ENCODE measurements around the gene S100A8.

Gene S100A8

DNA sequence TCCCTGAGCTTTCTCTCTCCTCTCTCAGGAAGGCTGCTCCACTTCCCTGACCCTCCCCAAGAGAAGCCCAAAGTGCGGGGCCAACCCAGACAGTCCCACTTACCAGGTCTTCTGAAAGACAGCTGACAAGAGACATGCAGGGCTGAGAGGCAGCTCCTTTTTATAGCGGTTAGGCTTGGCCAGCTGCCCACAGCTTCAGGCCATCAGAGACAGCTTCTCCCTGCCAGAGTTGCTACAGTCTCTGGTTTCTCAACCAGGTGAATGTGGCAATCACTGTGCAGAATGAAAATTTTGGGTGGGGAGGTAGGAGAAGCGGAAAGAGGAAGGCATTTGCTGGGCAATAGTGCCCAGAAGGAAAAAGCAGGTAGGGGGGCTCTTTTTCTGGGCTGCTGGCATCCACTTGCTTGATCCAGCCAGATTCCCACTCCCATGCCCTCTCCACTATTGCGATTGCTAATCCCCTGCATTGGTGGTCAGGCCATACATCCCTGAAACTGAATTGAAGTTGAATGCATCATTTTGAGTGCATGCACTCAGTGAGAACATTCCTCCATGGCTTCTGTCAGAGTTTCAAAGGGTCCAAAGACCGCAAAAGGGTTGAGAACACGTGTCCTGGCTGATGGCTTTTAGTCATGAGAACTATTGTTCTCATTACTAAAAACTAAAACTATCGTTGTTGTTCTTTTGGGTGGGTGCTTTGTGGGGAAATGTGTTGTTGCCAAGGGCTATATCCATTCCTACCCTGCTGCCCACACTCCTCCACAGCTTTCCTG lies at the start of gene S100A8:
TSS of gene S100A8 (minus strand) at position 136 of the 773 bp plus-strand sequence. CDS start 538 bp downstream, outside the sequence.
- TF ChIP-seq ZNF274 (IDR thresholded peaks at IDR 0.05; ENCODE audit: low read depth, low read length) = no peak
- no peak within 1 kb of the TSS for H3K4me3 ChIP-seq (ENCODE audit: low read length)

DNA sequence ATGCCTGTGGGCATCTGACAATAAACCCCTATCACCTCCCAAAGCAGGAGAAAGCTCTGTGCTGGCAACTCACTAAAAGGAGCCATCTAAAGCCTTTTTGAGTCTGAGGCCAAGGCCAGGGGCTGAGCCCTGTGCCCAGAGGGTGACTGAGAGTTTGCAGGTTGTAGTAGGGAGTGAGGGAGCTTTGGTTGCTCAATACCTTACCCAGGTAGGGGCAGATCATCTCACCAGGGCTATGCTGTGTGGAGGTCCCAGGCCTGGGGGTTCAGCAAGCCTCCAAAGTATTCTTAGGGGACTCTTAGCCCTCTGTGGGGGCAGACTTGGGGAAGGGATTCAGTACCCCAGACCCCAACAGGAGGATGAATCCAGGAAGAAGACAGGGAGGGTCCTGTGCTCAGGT lies 48.4 kb upstream of the S100A8 start:
- H3K4me3 ChIP-seq (ENCODE audit: low read length) = no peak overlapping the region
- TF ChIP-seq ZNF274 (IDR thresholded peaks at IDR 0.05; ENCODE audit: low read depth, low read length) = no peak

DNA sequence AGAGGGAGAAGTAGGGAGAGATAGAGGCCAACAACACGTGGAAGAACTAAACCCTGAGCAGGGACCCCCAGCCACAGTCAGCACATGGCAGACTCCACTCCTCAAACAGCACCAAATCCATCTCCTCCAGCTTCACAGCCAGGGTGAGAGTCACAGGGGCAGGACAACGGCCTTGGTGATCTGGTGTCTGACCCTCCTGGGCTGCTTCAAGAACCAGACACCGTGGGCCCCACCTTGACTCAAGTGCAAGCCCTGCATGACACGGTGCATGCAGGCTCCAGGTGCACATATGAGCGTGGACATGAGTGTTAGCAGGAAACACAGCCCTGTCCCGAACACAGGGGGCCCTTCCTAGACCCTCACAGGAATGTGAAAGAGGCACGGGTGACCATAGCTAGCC lies 47.7 kb upstream of the S100A8 start:
- H3K4me3 ChIP-seq (ENCODE audit: low read length) = no peak overlapping the region
- no peak for TF ChIP-seq ZNF274 (IDR thresholded peaks at IDR 0.05; ENCODE audit: low read depth, low read length)

DNA sequence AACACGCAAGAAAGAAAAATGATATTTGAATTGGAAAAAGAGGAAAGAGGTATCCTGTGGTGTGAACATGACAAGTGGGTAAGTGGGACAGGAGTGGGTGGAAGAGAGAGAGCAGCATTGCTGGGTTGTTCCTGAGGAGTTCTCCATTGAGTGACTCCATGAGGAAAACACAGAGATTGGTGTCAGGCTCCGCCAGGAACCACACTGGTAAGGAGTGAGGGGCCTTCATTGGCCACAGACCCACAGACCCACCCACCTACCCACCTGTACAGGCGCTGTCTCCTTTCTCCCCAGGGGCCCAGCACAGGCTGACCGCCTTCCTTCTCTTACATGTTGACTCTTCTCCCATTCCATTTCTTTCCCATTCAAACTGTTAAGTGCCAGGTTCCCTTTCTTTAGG lies 46.4 kb upstream of the S100A8 start:
- no peak for TF ChIP-seq ZNF274 (IDR thresholded peaks at IDR 0.05; ENCODE audit: low read depth, low read length)
- H3K4me3 ChIP-seq (ENCODE audit: low read length) = no peak overlapping the region

DNA sequence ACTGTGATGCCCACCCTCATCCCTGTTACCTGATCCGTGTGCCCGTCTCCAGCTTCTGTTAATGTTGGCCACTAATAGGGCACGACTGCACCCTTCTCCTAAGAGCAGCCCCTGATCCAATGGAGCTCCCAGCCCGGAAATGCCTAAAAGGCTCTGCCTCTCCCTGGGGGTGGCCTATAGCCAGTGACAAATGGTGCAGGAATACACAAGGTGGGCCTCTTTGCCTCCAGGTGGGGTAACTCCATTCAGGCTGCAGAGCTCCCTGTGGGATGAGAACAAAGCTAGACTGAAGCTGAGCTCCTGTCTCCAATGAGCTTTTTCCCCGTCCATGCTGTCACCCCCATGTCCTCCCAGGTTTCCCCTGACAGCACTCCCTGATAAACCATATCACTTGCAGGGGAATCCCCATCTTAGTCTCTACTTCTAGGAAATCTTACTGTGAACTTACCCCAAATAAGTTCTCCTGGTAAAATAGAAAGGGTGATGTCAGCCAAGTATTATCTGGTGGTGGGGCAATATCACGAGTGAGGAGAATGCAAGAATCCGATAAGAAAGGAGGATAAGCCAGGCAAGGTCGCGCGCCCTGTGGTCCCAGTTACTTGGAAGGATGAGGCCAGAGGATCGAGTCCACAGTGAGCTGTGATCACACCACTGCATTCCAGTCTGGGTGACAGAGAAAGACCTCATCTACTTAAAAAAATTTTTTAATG lies 44.0 kb upstream of the S100A8 start:
- no peak for TF ChIP-seq ZNF274 (IDR thresholded peaks at IDR 0.05; ENCODE audit: low read depth, low read length)
- H3K4me3 ChIP-seq (ENCODE audit: low read length) = no peak overlapping the region

DNA sequence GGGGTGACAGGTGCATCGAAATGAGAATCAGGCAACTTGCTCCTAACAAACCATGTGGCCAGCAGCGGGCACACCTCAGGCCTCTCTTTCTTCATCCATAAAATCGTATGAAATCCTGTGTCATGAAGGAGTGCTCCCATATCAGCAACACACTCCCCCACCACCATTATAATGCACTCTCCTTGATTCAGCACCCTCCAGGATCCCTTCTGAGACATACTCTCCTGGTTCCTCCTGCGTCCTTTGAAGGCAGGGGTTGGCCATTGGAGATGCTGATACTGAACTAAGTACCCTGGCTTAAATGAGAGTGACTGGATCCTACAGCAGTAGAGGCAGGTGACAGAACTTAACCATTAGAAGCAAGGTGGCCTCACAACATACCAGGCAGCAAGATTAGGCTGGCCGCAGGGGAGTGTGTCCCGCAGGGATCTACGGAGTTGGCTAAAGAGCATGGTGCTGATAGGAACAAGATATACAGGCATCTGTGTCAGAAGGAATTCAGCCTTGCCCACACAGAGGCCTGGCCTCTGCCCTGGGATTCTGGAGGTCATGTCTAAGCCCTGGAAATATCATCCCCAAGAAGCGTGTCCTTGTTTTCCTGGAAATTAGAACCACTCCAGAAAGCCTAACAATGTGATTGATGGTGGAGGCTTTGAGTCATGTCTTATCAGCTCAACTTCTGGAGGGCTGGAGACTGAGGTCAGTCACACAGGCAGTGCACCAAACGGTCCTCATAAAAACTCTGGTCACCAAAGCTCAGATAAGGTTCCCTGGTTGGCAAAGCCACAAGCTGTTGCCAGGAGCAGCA lies 42.2 kb upstream of the S100A8 start:
- no peak for TF ChIP-seq ZNF274 (IDR thresholded peaks at IDR 0.05; ENCODE audit: low read depth, low read length)
- H3K4me3 ChIP-seq (ENCODE audit: low read length) = no peak overlapping the region

DNA sequence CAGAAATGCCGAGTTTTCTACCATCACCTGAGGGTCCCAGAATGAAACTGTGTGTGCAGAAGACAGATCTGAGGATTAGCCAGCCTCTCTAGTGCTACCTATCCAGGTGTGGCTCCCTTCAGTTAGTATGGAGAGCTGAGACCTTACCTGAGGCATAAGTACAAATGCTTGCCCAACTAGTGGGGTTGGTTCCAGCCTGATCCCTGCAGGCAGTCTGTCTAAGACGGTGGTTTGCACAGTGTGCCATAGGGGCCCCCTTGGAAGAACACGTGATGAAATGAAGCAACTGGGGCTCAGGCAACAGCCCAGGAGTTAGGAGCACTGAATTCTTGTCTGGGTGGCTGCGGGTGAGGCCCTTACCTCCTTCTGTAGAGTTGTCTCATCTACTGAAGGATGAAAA lies 41.1 kb upstream of the S100A8 start:
- H3K4me3 ChIP-seq (ENCODE audit: low read length) = no peak overlapping the region
- no peak for TF ChIP-seq ZNF274 (IDR thresholded peaks at IDR 0.05; ENCODE audit: low read depth, low read length)

DNA sequence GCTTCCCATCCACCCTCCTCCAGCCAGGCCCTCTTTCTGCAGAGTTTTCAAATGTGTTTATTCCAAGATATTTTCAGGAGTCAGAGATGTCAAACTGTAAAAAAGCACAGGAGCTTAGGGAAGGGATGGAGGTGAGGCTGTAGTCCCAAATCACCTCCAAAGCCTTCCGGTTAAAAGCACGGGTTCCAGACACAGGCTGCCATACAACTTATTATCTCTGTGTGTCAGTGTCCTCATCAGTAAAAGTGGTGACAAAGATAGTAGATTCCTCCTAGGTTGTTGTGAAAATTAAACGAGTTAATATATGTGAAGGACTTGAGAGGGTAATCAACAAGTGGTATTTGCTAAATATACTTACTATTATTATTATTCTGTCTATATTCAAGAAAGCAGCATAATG lies 40.6 kb upstream of the S100A8 start:
- TF ChIP-seq ZNF274 (IDR thresholded peaks at IDR 0.05; ENCODE audit: low read depth, low read length) = no peak
- no peak overlapping the region for H3K4me3 ChIP-seq (ENCODE audit: low read length)

DNA sequence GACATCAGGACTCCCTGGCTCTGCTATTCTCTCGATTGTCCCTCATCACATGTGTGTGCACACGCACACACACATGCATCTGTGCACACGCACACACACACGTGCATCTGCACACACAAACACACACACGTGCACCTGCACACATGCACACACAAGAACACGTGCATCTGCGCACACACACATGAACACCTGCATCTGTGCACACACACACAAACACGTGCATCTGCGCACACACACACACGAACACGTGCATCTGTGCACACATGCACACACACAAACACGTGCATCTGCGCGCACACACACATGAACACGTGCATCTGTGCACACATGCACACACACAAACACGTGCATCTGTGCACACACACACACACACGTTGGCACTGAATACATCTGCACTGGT lies 40.1 kb upstream of the S100A8 start:
- no peak for TF ChIP-seq ZNF274 (IDR thresholded peaks at IDR 0.05; ENCODE audit: low read depth, low read length)
- no peak overlapping the region for H3K4me3 ChIP-seq (ENCODE audit: low read length)

DNA sequence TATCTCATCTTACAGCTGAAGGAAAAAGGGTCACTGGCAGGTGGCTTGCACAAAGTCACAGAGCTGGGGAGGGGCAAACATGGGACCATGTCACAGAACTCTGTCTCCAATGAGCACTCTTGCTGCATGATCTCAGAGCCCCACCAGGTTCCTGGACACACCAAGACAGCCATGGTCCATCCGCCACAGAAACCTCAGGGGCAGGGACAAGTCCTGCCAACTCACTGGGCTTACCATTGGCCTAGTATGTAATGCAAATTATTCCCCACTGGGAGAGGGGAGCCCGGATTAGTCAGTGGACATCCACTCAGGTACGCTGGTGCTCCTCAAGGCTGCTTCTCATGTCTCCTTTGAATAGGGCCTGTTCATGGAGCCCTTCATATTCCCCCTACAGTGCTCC lies 39.7 kb upstream of the S100A8 start:
- TF ChIP-seq ZNF274 (IDR thresholded peaks at IDR 0.05; ENCODE audit: low read depth, low read length) = no peak
- no peak overlapping the region for H3K4me3 ChIP-seq (ENCODE audit: low read length)

DNA sequence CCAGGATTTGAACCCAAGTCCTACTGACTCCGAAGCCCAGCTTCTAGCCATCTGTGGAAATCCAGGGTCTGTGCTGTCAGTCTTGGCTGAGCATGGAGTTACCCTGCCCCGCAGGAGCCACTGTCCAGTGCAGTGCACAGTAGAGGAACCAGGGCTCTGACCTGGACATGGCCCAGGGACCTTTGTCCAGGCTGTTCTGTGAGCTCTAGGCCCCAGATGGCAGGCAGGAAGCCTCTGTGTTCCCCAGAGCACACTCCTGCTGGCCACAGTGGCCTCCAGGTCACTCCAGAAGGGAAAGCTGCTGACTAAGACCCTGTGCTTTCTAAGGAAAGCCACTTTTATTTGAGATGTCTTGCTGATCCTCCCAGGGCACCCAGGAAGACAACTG lies 39.3 kb upstream of the S100A8 start:
- H3K4me3 ChIP-seq (ENCODE audit: low read length) = no peak overlapping the region
- no peak for TF ChIP-seq ZNF274 (IDR thresholded peaks at IDR 0.05; ENCODE audit: low read depth, low read length)

DNA sequence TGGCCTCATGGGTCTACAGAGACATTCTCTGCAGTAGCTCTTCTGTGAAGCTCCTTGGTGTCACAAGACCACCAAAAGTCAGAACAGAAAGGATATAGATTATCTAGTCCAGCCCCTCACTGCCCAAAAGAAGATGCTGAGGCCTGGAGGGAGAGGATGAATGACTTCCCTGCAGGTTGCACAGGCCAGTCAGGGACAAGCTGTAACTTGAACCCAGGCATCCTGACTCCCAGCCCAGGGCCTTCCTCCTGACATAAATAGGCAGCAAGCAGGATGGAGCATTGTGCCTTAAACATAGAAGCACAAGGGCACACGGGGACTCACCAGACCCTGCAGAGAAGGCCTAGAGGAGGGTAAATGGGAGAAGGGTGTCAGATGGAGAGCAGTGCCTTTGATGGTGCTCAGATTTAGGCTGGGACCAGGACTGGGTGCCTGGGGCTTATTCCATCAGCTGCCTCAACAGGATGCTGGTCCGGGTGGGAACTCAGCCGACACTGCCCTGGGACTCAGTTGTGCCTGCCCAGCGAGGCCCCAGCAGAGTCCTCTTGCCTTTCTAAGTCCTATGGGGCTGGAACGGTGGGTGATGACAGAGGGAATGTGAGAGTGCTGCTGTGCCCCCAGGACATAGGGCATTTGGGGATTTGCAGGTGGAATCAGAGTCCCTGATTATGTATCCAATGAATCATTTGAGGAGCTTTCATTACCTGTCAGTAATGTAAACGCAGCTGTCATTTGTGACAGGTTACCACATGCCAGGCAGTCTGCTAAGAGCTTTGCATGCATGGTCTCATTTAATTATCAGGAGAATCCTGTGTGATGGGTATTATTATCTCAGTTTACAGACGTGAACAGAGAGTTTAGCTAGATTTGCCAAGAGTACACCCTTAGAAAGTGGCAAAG lies 38.6 kb upstream of the S100A8 start:
- H3K4me3 ChIP-seq (ENCODE audit: low read length) = no peak overlapping the region
- no peak for TF ChIP-seq ZNF274 (IDR thresholded peaks at IDR 0.05; ENCODE audit: low read depth, low read length)

DNA sequence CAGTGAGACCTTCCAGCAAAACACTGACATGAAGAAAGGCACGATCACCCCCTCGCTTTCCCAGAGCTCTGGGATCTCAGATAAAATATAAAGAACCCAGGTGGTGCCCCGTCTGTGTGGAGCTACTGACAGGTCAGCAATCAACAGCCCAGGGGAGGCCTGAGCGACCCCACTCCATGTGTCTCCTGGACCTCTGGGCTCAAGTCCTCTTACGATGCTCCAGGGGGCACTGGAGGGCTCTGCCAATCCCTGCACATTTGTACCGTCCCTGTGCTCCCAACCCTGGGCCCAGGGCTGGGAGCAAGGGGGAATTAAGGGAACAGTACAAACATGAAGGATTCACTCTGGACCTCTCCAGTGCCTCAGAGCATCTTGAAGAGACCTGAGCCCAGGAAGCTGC lies 37.9 kb upstream of the S100A8 start:
- no peak overlapping the region for H3K4me3 ChIP-seq (ENCODE audit: low read length)
- TF ChIP-seq ZNF274 (IDR thresholded peaks at IDR 0.05; ENCODE audit: low read depth, low read length) = no peak

All from GM08714 (cell line).